ENCODE results near the gene TOX2. TPM values are rescaled to one million over a fixed set of nuclear protein-coding genes. Genes with fewer than 3 reads are reported as not detected.

Gene TOX2
- total and polyA plus RNA-seq, 2 of the 8 experiments (the other 6 are each of a cell fraction or from before 2014, with no cell fraction given): 1.8 to 3.4 TPM

DNA sequence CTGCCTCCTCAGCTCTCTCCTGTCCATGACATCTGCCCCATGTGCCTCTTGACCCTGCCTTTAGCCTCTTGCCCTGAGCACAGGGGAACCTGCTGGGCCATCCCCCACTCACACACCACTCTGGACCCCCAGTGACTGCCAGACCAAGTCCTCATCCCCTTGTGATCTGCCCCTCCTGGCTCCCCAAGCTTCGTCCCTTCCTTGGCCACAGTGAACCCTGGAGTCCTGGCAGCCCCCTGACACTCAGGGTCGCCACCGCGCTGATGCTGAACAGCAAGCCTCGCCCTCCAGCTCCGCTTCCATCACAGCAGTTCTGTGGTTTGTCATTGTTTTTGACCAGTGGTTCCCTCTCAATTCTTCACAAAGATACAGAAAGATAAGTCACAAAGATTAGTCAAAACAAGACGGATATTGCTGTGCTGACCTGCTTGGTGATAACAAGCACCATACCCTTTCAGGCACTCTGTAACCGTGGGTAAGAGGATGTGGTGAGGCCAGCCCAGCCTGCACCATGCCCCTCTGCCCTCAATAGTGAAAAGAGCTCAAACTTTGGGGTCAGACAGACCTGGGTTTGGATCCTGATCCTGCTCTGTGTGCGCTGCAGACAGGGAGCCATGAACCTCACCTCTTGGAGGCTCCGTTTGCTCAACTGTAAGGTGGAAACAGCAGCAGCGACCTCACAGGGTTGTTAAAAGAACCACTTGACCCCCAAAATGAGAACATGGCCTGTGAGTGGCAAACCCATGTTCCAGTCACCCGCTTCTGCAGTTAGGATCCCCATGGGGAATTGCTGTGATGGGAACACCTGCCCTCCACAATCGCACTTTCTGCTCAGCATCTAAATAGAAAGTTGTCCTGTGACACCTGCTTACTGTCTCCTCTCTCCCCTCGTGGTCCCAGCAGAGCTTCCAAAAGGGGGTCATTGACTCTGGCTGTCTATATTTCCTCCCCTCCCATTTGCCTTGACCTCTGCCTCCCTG, 114.5 kb downstream of the TOX2 start (continued):
- TF ChIP-seq JUND (IDR thresholded peaks at IDR 0.05; ENCODE audit: low read length) (no peak), CREB1 (IDR thresholded peaks at IDR 0.05) (no peak), RNF2 (IDR thresholded peaks at IDR 0.05; ENCODE audit: borderline replicate concordance, low read depth, low read length, missing control alignments, poor library complexity, severe bottlenecking) (no peak), TBP (IDR thresholded peaks at IDR 0.05; ENCODE audit: low read depth, low read length) (no peak), SUZ12 (IDR thresholded peaks at IDR 0.05; ENCODE audit: low read length) (no peak), JUN (IDR thresholded peaks at IDR 0.05; ENCODE audit: low read depth, low read length) (no peak), SIX5 (IDR thresholded peaks at IDR 0.05; ENCODE audit: low read depth, low read length) (no peak), MAFK (IDR thresholded peaks at IDR 0.05; ENCODE audit: low read depth, low read length) (no peak)
- TF ChIP-seq, protein P1, sequence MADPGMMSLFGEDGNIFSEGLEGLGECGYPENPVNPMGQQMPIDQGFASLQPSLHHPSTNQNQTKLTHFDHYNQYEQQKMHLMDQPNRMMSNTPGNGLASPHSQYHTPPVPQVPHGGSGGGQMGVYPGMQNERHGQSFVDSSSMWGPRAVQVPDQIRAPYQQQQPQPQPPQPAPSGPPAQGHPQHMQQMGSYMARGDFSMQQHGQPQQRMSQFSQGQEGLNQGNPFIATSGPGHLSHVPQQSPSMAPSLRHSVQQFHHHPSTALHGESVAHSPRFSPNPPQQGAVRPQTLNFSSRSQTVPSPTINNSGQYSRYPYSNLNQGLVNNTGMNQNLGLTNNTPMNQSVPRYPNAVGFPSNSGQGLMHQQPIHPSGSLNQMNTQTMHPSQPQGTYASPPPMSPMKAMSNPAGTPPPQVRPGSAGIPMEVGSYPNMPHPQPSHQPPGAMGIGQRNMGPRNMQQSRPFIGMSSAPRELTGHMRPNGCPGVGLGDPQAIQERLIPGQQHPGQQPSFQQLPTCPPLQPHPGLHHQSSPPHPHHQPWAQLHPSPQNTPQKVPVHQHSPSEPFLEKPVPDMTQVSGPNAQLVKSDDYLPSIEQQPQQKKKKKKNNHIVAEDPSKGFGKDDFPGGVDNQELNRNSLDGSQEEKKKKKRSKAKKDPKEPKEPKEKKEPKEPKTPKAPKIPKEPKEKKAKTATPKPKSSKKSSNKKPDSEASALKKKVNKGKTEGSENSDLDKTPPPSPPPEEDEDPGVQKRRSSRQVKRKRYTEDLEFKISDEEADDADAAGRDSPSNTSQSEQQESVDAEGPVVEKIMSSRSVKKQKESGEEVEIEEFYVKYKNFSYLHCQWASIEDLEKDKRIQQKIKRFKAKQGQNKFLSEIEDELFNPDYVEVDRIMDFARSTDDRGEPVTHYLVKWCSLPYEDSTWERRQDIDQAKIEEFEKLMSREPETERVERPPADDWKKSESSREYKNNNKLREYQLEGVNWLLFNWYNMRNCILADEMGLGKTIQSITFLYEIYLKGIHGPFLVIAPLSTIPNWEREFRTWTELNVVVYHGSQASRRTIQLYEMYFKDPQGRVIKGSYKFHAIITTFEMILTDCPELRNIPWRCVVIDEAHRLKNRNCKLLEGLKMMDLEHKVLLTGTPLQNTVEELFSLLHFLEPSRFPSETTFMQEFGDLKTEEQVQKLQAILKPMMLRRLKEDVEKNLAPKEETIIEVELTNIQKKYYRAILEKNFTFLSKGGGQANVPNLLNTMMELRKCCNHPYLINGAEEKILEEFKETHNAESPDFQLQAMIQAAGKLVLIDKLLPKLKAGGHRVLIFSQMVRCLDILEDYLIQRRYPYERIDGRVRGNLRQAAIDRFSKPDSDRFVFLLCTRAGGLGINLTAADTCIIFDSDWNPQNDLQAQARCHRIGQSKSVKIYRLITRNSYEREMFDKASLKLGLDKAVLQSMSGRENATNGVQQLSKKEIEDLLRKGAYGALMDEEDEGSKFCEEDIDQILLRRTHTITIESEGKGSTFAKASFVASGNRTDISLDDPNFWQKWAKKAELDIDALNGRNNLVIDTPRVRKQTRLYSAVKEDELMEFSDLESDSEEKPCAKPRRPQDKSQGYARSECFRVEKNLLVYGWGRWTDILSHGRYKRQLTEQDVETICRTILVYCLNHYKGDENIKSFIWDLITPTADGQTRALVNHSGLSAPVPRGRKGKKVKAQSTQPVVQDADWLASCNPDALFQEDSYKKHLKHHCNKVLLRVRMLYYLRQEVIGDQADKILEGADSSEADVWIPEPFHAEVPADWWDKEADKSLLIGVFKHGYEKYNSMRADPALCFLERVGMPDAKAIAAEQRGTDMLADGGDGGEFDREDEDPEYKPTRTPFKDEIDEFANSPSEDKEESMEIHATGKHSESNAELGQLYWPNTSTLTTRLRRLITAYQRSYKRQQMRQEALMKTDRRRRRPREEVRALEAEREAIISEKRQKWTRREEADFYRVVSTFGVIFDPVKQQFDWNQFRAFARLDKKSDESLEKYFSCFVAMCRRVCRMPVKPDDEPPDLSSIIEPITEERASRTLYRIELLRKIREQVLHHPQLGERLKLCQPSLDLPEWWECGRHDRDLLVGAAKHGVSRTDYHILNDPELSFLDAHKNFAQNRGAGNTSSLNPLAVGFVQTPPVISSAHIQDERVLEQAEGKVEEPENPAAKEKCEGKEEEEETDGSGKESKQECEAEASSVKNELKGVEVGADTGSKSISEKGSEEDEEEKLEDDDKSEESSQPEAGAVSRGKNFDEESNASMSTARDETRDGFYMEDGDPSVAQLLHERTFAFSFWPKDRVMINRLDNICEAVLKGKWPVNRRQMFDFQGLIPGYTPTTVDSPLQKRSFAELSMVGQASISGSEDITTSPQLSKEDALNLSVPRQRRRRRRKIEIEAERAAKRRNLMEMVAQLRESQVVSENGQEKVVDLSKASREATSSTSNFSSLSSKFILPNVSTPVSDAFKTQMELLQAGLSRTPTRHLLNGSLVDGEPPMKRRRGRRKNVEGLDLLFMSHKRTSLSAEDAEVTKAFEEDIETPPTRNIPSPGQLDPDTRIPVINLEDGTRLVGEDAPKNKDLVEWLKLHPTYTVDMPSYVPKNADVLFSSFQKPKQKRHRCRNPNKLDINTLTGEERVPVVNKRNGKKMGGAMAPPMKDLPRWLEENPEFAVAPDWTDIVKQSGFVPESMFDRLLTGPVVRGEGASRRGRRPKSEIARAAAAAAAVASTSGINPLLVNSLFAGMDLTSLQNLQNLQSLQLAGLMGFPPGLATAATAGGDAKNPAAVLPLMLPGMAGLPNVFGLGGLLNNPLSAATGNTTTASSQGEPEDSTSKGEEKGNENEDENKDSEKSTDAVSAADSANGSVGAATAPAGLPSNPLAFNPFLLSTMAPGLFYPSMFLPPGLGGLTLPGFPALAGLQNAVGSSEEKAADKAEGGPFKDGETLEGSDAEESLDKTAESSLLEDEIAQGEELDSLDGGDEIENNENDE (IDR thresholded peaks at IDR 0.05; ENCODE audit: insufficient replicate concordance, low read length): no peak

All from H1 (cell line).